SK-N-MC (cell line): ENCODE results near the gene TXNDC17.

ENCODE experiments used
- DNase-seq: peaks from one replicate; pipeline ENCODE4 v3.0.0-alpha.2; 2011; ENCODE audit warnings: low read depth, low spot score
- H3K27ac ChIP-seq: fragments of 200-600 bp; sonication (generic); 2 replicates; pipeline ENCODE4 v1.5.1; 2016; ENCODE audit warnings: mixed run types
- H3K36me3 ChIP-seq: fragments of 200-600 bp; sonication (generic); 2 replicates; pipeline ENCODE4 v1.6.1; 2017; ENCODE audit warnings: antibody characterized with exemption, low read length, mixed read lengths; ENCODE audit not compliant: insufficient read depth
- H3K4me3 ChIP-seq: fragments of 200-600 bp; sonication (generic); 2 replicates; pipeline ENCODE4 v1.5.1; 2016
- H3K9ac ChIP-seq: fragments of 200-600 bp; sonication (generic); 2 replicates; pipeline ENCODE4 v1.8.0; 2017; ENCODE audit warnings: mixed run types, mixed read lengths; ENCODE audit not compliant: insufficient read length
- H3K9me3 ChIP-seq: fragments of 200-600 bp; sonication (generic); 2 replicates; pipeline ENCODE4 v1.6.1; 2017; ENCODE audit warnings: low read depth, mild to moderate bottlenecking, antibody characterized with exemption, low read length, moderate library complexity, mixed read lengths
- EZH2 ChIP-seq: fragments of 200-600 bp; sonication (generic); IDR thresholded peaks from one replicate; pipeline ENCODE4 v1.6.1; 2017; ENCODE audit warnings: antibody characterized with exemption
- FOXP2 ChIP-seq: optimal IDR thresholded peaks from 2 replicates; pipeline ENCODE3; 2011; ENCODE audit warnings: mild to moderate bottlenecking, moderate library complexity; ENCODE audit not compliant: insufficient read depth; ENCODE audit errors: extremely low read length, control extremely low read depth
- POLR2AphosphoS5 ChIP-seq: IDR thresholded peaks from 2 replicates; pipeline ENCODE4 v1.6.1; 2012; ENCODE audit warnings: mild to moderate bottlenecking, low read depth, low read length, borderline replicate concordance

Gene TXNDC17

GRCh38 chr17:6670999-6671398 lies 30.1 kb downstream of the TXNDC17 start:
- H3K27ac ChIP-seq = no peak overlapping the region
- DNase-seq = no peak
- H3K36me3 ChIP-seq = no peaks in the 10 kb centered on the region
- H3K9me3 ChIP-seq = no peaks in the 10 kb centered on the region
- H3K4me3 ChIP-seq = no peak overlapping the region
- no peak overlapping the region for H3K9ac ChIP-seq
- TF ChIP-seq FOXP2 (no peak), POLR2AphosphoS5 (no peak), EZH2 (no peak)

GRCh38 chr17:6671431-6671830 lies 30.6 kb downstream of the TXNDC17 start:
- H3K27ac ChIP-seq = no peak overlapping the region
- no peak overlapping the region for H3K9ac ChIP-seq

GRCh38 chr17:6674586-6674985 lies 33.7 kb downstream of the TXNDC17 start:
- Histone ChIP-seq H3K4me3 (no peak overlapping the region), H3K27ac (no peak overlapping the region), H3K9me3 (no peaks in the 10 kb centered on the region), H3K36me3 (no peaks in the 10 kb centered on the region), H3K9ac (no peak overlapping the region)
- no peak for DNase-seq
- TF ChIP-seq FOXP2 (no peak), POLR2AphosphoS5 (no peak), EZH2 (no peak)

More at GRCh38 chr17:6671431-6671830, 30.6 kb downstream of the TXNDC17 start:
- no peaks in the 10 kb centered on the region for H3K9me3 ChIP-seq
- H3K36me3 ChIP-seq = no peaks in the 10 kb centered on the region
- TF ChIP-seq EZH2 = no peak
- TF ChIP-seq FOXP2 = no peak
- TF ChIP-seq POLR2AphosphoS5 = no peak
- DNase-seq = no peak
- no peak overlapping the region for H3K4me3 ChIP-seq

GRCh38 chr17:6675201-6675825 lies 34.5 kb downstream of the TXNDC17 start:
- Histone ChIP-seq H3K36me3 (no peaks in the 10 kb centered on the region), H3K27ac (no peak overlapping the region), H3K4me3 (no peak overlapping the region), H3K9ac (no peak overlapping the region), H3K9me3 (no peaks in the 10 kb centered on the region)
- no peak for DNase-seq
- no peak for TF ChIP-seq EZH2
- no peak for TF ChIP-seq POLR2AphosphoS5
- no peak for TF ChIP-seq FOXP2

- H3K4me3 ChIP-seq = no peak overlapping the region
- H3K27ac ChIP-seq = no peak overlapping the region
- no peak for TF ChIP-seq EZH2
- TF ChIP-seq POLR2AphosphoS5 = no peak
- TF ChIP-seq FOXP2 = no peak
- H3K36me3 ChIP-seq = no peaks in the 10 kb centered on the region
- DNase-seq = no peak
- H3K9ac ChIP-seq = no peak overlapping the region
- H3K9me3 ChIP-seq = no peaks in the 10 kb centered on the region
Observed at GRCh38 chr17:6676802-6677157, 35.9 kb downstream of the TXNDC17 start.

GRCh38 chr17:6677158-6677831 lies 36.4 kb downstream of the TXNDC17 start:
- TF ChIP-seq FOXP2 (no peak), EZH2 (no peak), POLR2AphosphoS5 (no peak)
- no peak overlapping the region for H3K4me3 ChIP-seq
- H3K27ac ChIP-seq = no peak overlapping the region
- H3K9me3 ChIP-seq = no peaks in the 10 kb centered on the region
- H3K36me3 ChIP-seq = no peaks in the 10 kb centered on the region
- H3K9ac ChIP-seq = no peak overlapping the region
- DNase-seq = no peak

- TF ChIP-seq POLR2AphosphoS5 = no peak
- no peak for TF ChIP-seq FOXP2
- no peak for TF ChIP-seq EZH2
- no peak overlapping the region for H3K27ac ChIP-seq
- H3K4me3 ChIP-seq = no peak overlapping the region
- no peak for DNase-seq
- H3K9ac ChIP-seq = no peak overlapping the region
- no peaks in the 10 kb centered on the region for H3K9me3 ChIP-seq
- no peaks in the 10 kb centered on the region for H3K36me3 ChIP-seq
Observed at GRCh38 chr17:6677946-6678345, 37.1 kb downstream of the TXNDC17 start.

- H3K36me3 ChIP-seq = no peaks in the 10 kb centered on the region
- TF ChIP-seq FOXP2 = no peak
- TF ChIP-seq EZH2 = no peak
- TF ChIP-seq POLR2AphosphoS5 = no peak
- no peak overlapping the region for H3K27ac ChIP-seq
- H3K9me3 ChIP-seq = no peaks in the 10 kb centered on the region
- H3K9ac ChIP-seq = no peak overlapping the region
- no peak overlapping the region for H3K4me3 ChIP-seq
- no peak for DNase-seq
Observed at GRCh38 chr17:6679241-6679640, 38.4 kb downstream of the TXNDC17 start.
